ENCODE results near the gene EPHB6. TPM values are rescaled to one million over a fixed set of nuclear protein-coding genes. Genes with fewer than 3 reads are reported as not detected.
A peak's percentile ranks its signal among the peaks of the same experiment; 100 is the strongest.

Gene EPHB6
- total RNA-seq, 4 donors from 2014 or later = 6.9 to 84.3 (median 22.1) TPM

GRCh38 chr7:142870147-142870559, 15.3 kb downstream of the EPHB6 start:
- TF ChIP-seq POLR2A (IDR thresholded peaks at IDR 0.05) (no peak), EP300 (IDR thresholded peaks at IDR 0.05) (no peak)
- TF ChIP-seq, protein P1, sequence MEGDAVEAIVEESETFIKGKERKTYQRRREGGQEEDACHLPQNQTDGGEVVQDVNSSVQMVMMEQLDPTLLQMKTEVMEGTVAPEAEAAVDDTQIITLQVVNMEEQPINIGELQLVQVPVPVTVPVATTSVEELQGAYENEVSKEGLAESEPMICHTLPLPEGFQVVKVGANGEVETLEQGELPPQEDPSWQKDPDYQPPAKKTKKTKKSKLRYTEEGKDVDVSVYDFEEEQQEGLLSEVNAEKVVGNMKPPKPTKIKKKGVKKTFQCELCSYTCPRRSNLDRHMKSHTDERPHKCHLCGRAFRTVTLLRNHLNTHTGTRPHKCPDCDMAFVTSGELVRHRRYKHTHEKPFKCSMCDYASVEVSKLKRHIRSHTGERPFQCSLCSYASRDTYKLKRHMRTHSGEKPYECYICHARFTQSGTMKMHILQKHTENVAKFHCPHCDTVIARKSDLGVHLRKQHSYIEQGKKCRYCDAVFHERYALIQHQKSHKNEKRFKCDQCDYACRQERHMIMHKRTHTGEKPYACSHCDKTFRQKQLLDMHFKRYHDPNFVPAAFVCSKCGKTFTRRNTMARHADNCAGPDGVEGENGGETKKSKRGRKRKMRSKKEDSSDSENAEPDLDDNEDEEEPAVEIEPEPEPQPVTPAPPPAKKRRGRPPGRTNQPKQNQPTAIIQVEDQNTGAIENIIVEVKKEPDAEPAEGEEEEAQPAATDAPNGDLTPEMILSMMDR (IDR thresholded peaks at IDR 0.05) = no peak
- peaks cover 0 to 47% (median 0%) of the 10 kb centered on the region in 3 donors for H3K36me3 ChIP-seq
- no peaks in the 10 kb centered on the region for H3K27me3 ChIP-seq
- no peak for DNase-seq (ENCODE audit: low spot score in 2 of 2)
- H3K4me3 ChIP-seq = no peak overlapping the region
- no peaks in the 10 kb centered on the region for H3K4me1 ChIP-seq
- 76 to 91% methylated on average over 8 of the region's 8 CpGs for WGBS, 2 donors
- H3K9me3 ChIP-seq = no peaks in the 10 kb centered on the region
- no peak overlapping the region for H3K27ac ChIP-seq

GRCh38 chr7:142870566-142871259, 15.8 kb downstream of the EPHB6 start:
- no peak for DNase-seq (ENCODE audit: low spot score in 2 of 2)
- peaks cover 0 to 47% (median 0%) of the 10 kb centered on the region in 3 donors for H3K36me3 ChIP-seq
- no peak for TF ChIP-seq EP300 (IDR thresholded peaks at IDR 0.05)
- no peak for TF ChIP-seq POLR2A (IDR thresholded peaks at IDR 0.05)
- TF ChIP-seq, protein P1 (IDR thresholded peaks at IDR 0.05) = no peak
- 85 to 86% methylated on average over 14 of the region's 14 CpGs for WGBS, 2 donors
- no peaks in the 10 kb centered on the region for H3K9me3 ChIP-seq
- no peak overlapping the region for H3K4me3 ChIP-seq
- no peaks in the 10 kb centered on the region for H3K27me3 ChIP-seq
- H3K4me1 ChIP-seq = no peaks in the 10 kb centered on the region
- no peak overlapping the region for H3K27ac ChIP-seq

DNA sequence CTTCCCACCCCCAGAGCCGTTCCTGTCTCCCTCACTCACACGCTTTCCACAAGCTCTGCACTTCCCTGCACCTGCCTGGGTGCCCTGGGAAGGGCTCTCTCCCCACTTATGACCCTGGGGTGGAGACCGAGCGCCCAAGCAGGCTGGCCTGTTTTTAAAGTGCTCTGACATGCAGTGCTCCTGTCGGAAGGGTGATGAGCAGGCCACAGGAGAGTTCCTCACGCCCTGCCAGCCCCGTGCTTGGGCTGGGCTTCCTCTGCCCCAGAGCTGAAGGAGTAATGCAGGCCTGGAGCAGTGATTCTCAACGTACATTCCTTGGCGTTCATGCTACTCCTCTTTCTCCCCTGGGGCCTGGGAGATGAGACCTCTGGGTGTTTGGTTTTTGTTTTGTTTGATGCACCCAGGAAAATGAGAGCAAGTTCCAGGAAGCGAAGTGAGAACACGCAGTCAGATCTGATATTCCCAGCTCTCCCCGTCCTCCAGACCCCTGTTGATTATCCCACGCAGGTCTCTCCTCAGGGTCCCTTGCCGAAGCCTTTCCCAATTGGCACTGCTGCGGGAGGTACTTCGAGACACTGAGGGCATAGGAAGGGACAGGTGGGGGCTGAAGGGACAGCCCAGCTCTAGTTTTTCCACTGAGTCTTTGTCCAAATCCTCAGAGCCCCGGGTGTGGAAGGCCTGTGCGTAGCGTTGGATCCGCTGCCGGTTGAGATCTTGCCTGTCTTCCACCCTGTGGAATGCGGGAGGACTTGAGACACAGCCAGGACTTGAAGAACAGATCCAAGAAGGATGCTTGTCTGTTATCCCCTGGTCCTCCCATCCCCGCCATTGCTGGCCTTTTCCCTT, 16.6 kb downstream of the EPHB6 start:
- TF ChIP-seq, protein P1 (IDR thresholded peaks at IDR 0.05) = no peak
- TF ChIP-seq POLR2A (IDR thresholded peaks at IDR 0.05) (no peak), EP300 (IDR thresholded peaks at IDR 0.05) (no peak)
- 81 to 84% methylated on average over 22 to 23 of the region's 23 CpGs for WGBS, 2 donors
- DNase-seq (ENCODE audit: low spot score in 2 of 2) = no peak
- H3K4me1 ChIP-seq = no peaks in the 10 kb centered on the region
- no peaks in the 10 kb centered on the region for H3K9me3 ChIP-seq
- H3K4me3 ChIP-seq = no peak overlapping the region
- no peak overlapping the region for H3K27ac ChIP-seq
- H3K27me3 ChIP-seq = no peaks in the 10 kb centered on the region
- peaks cover 0 to 47% (median 0%) of the 10 kb centered on the region in 3 donors for H3K36me3 ChIP-seq

DNA sequence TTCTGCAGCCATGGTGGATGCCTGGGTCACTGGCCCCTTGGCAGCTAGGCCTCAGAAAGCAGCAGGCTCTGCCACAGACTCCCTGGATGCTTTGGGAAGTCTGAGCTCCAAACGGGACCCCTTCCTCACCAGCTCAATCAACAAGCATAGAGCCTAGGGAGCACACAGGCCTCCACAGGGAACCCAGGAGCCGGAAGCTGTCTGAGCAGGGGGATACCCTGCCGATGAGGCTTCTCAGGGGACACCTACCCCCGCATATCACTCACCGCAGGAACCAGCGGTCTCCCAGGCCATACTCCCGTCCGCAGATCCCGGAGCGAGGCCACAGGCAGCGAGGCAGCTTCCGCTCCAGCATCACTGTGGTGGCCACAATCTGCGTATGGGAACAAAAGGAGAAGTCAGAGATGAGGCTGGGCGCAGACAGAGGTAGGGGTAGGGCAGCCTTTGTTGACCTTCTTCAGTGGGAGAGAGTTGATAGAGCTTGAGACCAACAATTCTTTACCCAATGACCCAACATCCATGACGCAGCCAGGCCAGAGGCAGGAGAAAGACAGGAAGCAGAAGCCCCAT, 17.3 kb downstream of the EPHB6 start:
- Histone ChIP-seq H3K9me3 (no peaks in the 10 kb centered on the region), H3K27ac (no peak overlapping the region), H3K36me3 (peaks cover 0 to 47% (median 0%) of the 10 kb centered on the region in 3 donors), H3K4me3 (no peak overlapping the region), H3K27me3 (no peaks in the 10 kb centered on the region), H3K4me1 (no peaks in the 10 kb centered on the region)
- WGBS, 2 donors = 81 to 86% methylated on average over 4 to 10 of the region's 15 CpGs
- DNase-seq (ENCODE audit: low spot score in 2 of 2) = no peak
- TF ChIP-seq EP300 (IDR thresholded peaks at IDR 0.05) (no peak), POLR2A (IDR thresholded peaks at IDR 0.05) (no peak)

- peaks cover 0 to 39% (median 0%) of the 10 kb centered on the region in 3 donors for H3K36me3 ChIP-seq
- TF ChIP-seq, protein P1 (IDR thresholded peaks at IDR 0.05) = peak in 2 of 5 experiments; percentile 18 to 21
- no peak for TF ChIP-seq POLR2A (IDR thresholded peaks at IDR 0.05)
- 83 to 89% methylated on average over 11 of the region's 11 CpGs for WGBS, 2 donors
- H3K27ac ChIP-seq = no peak overlapping the region
- H3K4me3 ChIP-seq = no peak overlapping the region
- H3K4me1 ChIP-seq = no peaks in the 10 kb centered on the region
- H3K9me3 ChIP-seq = no peaks in the 10 kb centered on the region
- H3K27me3 ChIP-seq = peaks cover 0 to 4% of the 10 kb centered on the region in 2 donors
- no peak for DNase-seq (ENCODE audit: low spot score in 2 of 2)
Measured at GRCh38 chr7:142873281-142873784, 18.5 kb downstream of the EPHB6 start.

Data from tibial nerve (tissue), 4 donors.